ENCODE results near the gene TSACC. TPM values are rescaled to one million over a fixed set of nuclear protein-coding genes. Genes with fewer than 3 reads are reported as not detected.

The TSACC gene
- total and polyA plus RNA-seq, 2 of the 8 experiments (the other 6 are each of a cell fraction or from before 2014, with no cell fraction given): 1.0 to 5.0 TPM

DNA sequence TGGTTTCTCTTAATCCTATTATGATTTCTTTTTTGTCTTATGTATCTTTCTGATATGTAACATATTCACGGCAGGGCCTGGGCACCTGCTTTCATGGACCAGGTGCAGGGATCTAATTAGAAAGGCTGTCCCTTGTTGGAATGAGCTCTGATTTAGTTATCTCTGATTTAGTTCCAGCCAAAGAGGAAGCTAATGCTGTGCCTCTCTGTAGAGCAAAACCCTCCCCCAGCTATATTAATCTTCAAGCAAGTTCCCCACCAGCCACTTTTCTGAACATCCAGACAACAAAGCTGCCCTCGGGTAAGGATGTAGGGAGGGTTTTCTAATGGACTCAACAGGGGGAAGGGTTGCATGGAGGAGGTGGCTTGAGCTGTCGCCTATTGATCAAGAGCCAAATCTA, 6.1 kb downstream of the TSACC start:
- H3K9ac ChIP-seq (replicated peaks in 1 of 4; ENCODE audit: extremely low read depth in 1 of 4, low read depth in 3 of 4, low read length in 3 of 4): no peak overlapping the region
- ChIA-PET POLR2A (ENCODE audit: partially characterized antibody) (no interaction called here), CTCF (ENCODE audit: partially characterized antibody) (interaction anchor here (0.6 to 7.3 kb wide), 8 partner anchors 8 to 102 kb away, joined by 3 to 60 read pairs (median 5); no protein-coding TSS in a partner anchor)
- H2BK20ac ChIP-seq (ENCODE audit: low read length): no peak overlapping the region
- H4K5ac ChIP-seq (ENCODE audit: insufficient read length, low read depth, low read length): no peak overlapping the region
- H2BK15ac ChIP-seq (ENCODE audit: low read length): no peak overlapping the region
- no peak overlapping the region for H3K27ac ChIP-seq (ENCODE audit: low read depth, low read length)
- WGBS, 2 experiments (ENCODE audit: extremely low coverage in 1 of 2, insufficient coverage in 1 of 2, insufficient read length in 1 of 2, insufficient replicate concordance in 2 of 2, low coverage in 1 of 2, low lambda C conversion rate in 2 of 2, missing lambda C conversion rate in 1 of 2): 77% methylated on average over 3 of the region's 3 CpGs; no CpG with 5 or more reads in 1 of the 2 experiments
- H2AFZ ChIP-seq (ENCODE audit: low read length): no peak overlapping the region
- H3K79me1 ChIP-seq (ENCODE audit: low read depth, low read length): 0 out of 2 replicates have a peak, but pooled peaks cover 2% of the 10 kb centered on the region
- DNase-seq (ENCODE audit: low read depth in 1 of 2, low spot score in 2 of 2) (no peak), FAIRE-seq (no peak)
- no peak overlapping the region for H3K18ac ChIP-seq (ENCODE audit: extremely low read depth, low read length)
- TF ChIP-seq JUN (IDR thresholded peaks at IDR 0.05; ENCODE audit: low read depth, low read length): no peak
- TF ChIP-seq EZH2 (IDR thresholded peaks at IDR 0.05; ENCODE audit: low read depth, low read length, severe bottlenecking): no peak
- TF ChIP-seq SP1 (IDR thresholded peaks at IDR 0.05; ENCODE audit: low read depth, low read length): no peak
- no peak for TF ChIP-seq NRF1 (IDR thresholded peaks at IDR 0.05; ENCODE audit: low read depth, low read length)
- TF ChIP-seq CTBP2 (IDR thresholded peaks at IDR 0.05; ENCODE audit: borderline replicate concordance, insufficient read depth, insufficient read length, low read length): no peak
- no peak for TF ChIP-seq SAP30 (IDR thresholded peaks at IDR 0.05; ENCODE audit: insufficient read depth, insufficient replicate concordance, low read length)
- TF ChIP-seq, protein P1, sequence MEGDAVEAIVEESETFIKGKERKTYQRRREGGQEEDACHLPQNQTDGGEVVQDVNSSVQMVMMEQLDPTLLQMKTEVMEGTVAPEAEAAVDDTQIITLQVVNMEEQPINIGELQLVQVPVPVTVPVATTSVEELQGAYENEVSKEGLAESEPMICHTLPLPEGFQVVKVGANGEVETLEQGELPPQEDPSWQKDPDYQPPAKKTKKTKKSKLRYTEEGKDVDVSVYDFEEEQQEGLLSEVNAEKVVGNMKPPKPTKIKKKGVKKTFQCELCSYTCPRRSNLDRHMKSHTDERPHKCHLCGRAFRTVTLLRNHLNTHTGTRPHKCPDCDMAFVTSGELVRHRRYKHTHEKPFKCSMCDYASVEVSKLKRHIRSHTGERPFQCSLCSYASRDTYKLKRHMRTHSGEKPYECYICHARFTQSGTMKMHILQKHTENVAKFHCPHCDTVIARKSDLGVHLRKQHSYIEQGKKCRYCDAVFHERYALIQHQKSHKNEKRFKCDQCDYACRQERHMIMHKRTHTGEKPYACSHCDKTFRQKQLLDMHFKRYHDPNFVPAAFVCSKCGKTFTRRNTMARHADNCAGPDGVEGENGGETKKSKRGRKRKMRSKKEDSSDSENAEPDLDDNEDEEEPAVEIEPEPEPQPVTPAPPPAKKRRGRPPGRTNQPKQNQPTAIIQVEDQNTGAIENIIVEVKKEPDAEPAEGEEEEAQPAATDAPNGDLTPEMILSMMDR (IDR thresholded peaks at IDR 0.05; ENCODE audit: control extremely low read depth in 1 of 3, insufficient read depth in 1 of 3, low read depth in 1 of 3, low read length in 3 of 3): no peak
- no peak for TF ChIP-seq SRF (IDR thresholded peaks at IDR 0.05; ENCODE audit: low read depth, low read length)
- no peak overlapping the region for H4K8ac ChIP-seq (ENCODE audit: extremely low read depth, insufficient read depth, low read length)
- H3K27me3 ChIP-seq (replicated peaks in 1 of 4; ENCODE audit: control insufficient read depth in 3 of 4, extremely low read depth in 1 of 4, insufficient read depth in 3 of 4, low read length in 3 of 4): no peaks in the 10 kb centered on the region
- no peak overlapping the region for H3K23ac ChIP-seq (ENCODE audit: insufficient read length)
- H3K4ac ChIP-seq (replicated peaks; ENCODE audit: insufficient read length, low read depth, low read length): no peak overlapping the region
- no peak overlapping the region for H2BK12ac ChIP-seq (ENCODE audit: low read depth, low read length)
- no peak overlapping the region for H2BK120ac ChIP-seq (replicated peaks; ENCODE audit: low read depth, low read length)
- no peaks in the 10 kb centered on the region for H4K20me1 ChIP-seq (replicated peaks in 1 of 2; ENCODE audit: control insufficient read depth in 1 of 2, insufficient read depth in 2 of 2, low read length in 2 of 2)
- no peaks in the 10 kb centered on the region for H3K79me2 ChIP-seq (ENCODE audit: control insufficient read depth in 1 of 2, insufficient read depth in 2 of 2, low read length in 2 of 2)
- H4K91ac ChIP-seq (replicated peaks; ENCODE audit: insufficient read length, low read length): no peak overlapping the region
- no peak overlapping the region for H2AK5ac ChIP-seq (ENCODE audit: low read depth, low read length)
- no peak overlapping the region for H3K4me2 ChIP-seq (ENCODE audit: insufficient read depth in 1 of 2, low read depth in 2 of 2, low read length in 2 of 2)
- H3K14ac ChIP-seq (ENCODE audit: insufficient read length): no peak overlapping the region
- H3K4me3 ChIP-seq (ENCODE audit: extremely low read depth in 1 of 4, insufficient read depth in 2 of 4, low read depth in 3 of 4, low read length in 4 of 4): no peak overlapping the region
- H3K4me1 ChIP-seq (replicated peaks in 1 of 4; ENCODE audit: control insufficient read depth in 3 of 4, insufficient read depth in 4 of 4, low read length in 3 of 4): no peaks in the 10 kb centered on the region
- no peak overlapping the region for H2BK5ac ChIP-seq (ENCODE audit: low read depth, low read length)
- H3K56ac ChIP-seq (replicated peaks; ENCODE audit: insufficient read length, low read depth, low read length): no peak overlapping the region
- no peaks in the 10 kb centered on the region for H3K36me3 ChIP-seq (ENCODE audit: control insufficient read depth in 2 of 4, insufficient read depth in 4 of 4, low read length in 3 of 4)
- no peaks in the 10 kb centered on the region for H3K9me3 ChIP-seq (ENCODE audit: insufficient read depth in 2 of 2, low read depth in 1 of 2, low read length in 1 of 2)
- H3K23me2 ChIP-seq (ENCODE audit: low read depth, low read length): no peaks in the 10 kb centered on the region

Data from H1 (cell line).